SK-N-DZ (cell line): ENCODE measurements around the gene N4BP2.

Source experiments
- DNase-seq: peaks from one replicate; pipeline ENCODE4 v3.0.0-alpha.2; 2015; ENCODE audit warnings: low spot score

Gene N4BP2

DNA sequence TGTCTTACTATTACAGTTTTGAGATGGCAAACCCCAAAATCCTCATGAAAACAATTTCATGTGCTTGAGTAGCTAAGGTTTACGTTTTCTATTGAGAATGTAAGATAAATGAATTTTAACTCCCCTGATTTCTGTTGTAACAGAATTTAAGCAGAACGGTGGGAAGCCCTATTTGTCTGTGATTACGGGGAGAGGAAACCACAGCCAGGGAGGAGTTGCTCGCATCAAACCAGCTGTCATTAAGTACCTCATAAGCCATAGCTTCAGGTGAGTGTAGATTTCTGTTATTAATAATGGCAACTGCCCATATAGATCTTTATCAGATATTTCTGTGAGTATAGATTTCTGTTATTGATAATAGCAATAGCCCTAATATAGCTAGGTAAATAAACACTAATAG is 96.0 kb downstream of the N4BP2 start:
- no peak for DNase-seq

DNA sequence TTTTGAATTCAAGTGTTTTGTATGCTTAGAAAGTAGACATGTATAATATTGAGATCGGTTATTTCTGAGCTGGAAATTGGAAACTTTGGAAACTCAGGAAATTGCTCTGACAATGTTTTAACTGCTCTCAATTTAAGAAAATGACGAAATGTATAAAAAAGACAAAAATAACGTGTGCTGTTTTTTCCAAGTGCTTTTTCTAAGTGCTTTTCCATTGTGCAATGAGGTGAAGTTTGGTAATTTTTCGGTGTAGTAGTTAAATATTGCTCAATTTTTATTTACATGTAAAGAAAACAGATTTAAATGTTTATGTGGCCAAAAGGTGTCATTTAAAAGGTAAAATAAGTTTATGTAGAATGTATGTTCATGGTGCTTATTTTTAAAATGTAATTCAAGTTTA is 100.8 kb downstream of the N4BP2 start:
- DNase-seq, result no peak

DNA sequence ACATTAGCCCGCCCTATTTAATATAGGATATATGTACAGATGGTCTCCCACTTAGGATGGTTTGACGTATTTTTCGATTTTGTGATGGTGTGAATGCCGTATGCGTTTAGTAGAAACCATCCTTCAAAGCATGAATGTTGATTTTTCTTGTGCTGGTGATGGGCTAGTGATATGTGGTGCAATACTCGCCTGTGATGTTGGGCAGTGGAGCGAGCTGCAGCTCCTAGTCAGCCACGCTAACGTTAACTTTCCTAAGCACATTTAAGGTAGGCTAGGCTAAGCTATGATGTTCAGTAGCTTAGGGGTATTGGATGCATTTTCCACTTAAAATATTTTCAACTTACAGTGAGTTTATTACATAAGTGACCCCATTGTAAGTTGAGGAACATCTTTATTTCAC is 103.6 kb downstream of the N4BP2 start:
- no peak for DNase-seq

DNA sequence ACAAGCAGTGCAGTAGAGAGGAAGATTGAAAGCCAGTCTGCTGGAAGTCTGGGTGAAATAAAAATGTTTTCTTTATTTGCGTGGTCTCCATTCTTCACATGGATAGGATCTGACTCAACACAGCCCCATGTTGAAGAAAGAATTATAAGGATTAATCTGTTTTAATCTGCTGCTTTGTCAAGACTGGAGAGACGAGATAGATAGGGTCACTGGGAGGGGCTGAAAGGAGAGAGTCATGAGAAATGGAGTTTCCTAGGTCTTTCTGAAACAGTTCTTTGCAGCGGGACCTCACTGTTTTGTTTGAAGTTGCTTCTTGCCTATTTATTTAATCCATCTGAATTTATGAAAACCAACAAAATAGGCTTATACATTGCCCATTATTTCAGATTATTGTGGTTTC is 107.8 kb downstream of the N4BP2 start:
- DNase-seq, result no peak

DNA sequence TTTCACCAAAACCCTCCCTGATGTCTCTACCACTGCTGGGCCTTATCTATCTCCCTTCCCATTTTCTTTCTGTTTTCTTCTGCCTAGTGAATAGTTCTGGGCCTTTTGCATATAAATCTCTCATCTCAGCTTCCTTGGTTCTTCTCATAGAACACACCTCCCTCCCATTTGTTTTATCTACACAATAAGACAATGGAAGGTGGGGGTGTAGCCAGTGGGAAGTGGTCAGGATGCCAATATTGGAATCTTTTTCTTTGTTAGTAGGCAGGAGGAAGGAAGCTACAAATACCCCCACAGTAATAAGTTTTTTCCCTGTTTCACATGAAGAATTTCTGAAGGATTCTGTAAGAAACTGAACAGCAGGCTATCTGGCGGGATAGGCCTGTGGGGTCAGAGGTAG is 109.3 kb downstream of the N4BP2 start:
- no peak for DNase-seq

DNA sequence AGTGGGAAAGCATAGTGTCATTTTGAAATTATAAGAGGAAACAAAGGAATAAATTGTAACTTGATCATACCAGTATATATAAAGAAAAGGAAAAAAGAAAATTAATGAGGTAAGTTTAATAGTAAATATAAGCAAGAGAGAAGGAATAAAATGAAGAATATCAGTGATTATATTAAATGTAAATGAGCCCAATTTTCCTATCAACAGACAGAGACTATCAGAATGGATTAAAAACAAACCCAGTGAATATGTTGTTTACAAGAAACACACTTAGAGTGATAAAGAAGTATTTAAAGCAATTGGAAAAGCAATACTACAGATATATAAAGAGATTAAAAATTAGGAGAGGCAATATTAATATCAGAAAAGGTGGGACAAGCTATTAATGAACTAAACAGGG is 111.4 kb downstream of the N4BP2 start:
- DNase-seq, result no peak

DNA sequence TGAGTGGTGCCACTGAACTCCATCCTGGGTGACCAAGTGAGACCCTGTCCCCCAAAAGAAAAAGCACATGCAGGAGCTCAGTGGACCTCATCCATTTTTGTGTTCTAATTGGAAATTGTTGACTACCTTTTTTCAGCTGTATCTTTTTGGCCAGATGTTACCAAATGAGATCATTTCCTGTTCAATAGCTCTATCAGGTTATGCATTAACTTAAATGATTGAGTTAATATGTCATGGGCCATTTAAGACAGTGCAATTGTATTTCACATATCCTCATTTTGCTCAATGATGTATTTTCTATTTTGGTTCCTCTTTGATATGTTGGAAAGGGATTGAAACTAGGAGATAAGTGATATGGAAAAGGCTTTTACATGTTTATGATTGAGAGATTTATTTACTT is 113.9 kb downstream of the N4BP2 start:
- no peak for DNase-seq

DNA sequence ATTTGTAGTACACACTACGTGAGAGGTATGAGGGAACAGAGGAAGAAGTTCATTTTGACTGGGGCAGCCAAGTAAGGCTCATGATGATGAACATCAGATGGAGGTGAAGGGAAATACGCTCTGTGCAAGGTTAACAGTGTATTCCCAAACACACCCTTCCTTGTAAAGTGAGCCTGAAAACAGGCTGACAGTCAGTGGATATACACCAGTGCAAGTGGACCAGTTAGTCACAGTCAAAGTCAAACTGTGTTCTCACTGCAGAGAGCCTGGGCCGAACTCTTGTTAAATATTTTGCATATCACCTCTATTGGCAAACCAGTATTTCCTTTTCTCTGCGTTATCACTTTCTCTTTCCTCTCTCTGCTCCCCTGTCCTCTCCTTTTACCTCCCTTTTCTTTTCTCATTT is 116.8 kb downstream of the N4BP2 start:
- no peak for DNase-seq

DNA sequence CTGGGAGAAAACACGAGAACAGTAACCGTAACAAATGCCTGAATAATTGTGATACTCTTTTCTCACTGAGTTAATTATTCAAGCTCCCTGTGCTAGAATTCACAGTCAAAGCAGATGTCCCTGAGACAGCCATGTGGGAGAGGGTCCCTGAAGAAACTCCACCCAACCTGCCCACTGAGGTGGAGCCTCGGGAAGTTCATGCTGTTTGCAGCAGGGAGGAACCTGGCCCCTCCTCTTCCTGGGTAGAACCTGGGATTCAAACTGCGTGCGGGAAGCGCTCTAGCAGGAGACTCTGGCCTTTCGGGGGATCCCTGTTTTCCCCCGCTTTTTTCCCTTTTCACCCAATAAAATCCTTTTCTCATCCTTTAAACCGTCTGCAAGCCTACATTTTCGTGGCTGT is 120.0 kb downstream of the N4BP2 start:
- no peak for DNase-seq

DNA sequence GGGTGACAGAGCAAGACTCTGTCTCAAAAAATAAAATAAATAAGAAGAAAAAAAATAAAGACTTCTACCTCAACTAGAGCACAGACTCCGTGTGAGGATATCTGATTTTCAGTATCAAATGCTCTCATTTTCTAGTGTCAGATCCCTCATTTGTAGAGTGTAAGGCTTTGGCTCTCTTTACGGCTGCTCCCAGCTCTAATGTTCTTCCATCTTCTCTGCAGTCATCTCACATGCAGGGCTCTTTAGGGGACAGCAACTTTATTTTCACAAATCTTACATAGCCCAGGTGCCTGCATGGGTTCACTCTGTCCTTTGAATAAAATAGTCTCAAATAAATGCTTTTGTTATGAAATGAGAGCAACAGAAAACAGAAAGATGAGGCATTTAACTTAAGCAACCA is 120.9 kb downstream of the N4BP2 start:
- no peak for DNase-seq

DNA sequence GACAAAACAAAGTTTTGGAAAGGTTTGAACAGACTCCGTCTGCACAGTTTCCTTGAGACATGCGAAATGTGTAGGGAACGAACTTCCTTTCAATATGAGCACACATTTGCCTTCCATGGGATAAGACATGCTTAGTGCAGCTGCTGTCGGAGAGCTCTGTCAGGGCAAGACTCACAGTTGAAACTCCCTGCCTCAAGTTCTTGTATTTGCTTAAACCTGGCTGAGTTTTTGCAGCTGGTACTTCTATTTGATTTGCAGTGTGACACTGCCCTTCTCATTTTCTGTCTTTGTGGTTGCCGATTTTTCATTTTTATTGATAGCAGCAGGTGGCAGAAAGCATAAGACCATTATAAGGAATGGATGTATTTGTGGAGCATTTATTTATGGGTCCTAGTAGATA is 122.0 kb downstream of the N4BP2 start:
- no peak for DNase-seq

DNA sequence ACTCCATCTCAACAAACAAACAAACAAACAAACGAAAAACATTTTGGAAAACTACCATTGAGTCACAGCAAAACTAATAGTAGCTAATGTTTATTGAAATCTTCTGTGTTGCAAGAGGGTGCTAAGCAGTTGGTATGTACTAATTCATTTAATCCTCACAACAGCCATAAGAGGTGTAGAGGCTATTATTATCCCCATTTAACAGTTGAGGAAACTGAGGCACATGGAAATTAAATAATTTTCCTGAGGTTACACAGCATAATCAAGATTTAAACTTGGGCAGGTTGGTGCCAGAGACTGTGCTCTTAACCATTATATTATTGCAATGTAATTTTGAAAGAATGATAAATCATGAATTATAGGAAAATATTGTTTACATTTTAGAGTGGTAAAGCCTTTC is 122.7 kb downstream of the N4BP2 start:
- DNase-seq, result no peak

DNA sequence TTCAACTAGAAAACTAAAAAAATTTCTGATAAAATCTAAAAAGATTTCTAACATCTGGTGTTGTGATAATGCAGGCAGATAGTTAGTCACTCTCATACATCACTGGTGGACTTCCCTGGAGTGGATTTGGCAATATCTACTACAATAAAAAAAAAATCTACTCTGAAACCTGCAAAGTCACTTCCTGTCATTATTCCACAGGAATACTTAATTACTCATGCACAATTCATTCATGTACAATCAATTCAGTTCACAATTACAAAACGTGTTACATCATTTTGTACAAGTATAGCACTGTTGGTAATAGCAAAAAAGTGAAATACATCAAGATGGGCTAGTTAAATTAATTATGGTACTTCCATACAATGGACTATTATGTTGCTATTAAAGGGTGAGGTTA is 123.7 kb downstream of the N4BP2 start:
- DNase-seq, result no peak

DNA sequence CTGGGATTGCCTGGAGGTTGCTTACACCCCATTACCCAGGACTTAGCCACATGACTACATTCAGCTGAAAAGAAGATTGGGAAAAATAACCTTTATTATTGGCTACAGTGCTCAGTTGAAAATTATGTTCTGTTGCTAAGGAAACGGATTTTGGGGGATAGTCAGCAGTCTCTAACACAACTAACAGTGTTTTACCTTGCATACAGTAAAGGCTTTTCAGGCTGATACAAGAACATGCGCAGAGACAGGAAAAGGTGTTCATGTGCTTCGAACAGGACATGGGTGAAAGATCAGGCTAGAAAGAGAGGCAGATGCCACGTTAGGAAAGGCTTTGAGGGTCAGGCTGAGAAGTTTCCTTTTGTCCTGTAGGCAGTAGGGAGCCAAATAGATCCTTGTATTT is 125.4 kb downstream of the N4BP2 start:
- DNase-seq, result no peak

DNA sequence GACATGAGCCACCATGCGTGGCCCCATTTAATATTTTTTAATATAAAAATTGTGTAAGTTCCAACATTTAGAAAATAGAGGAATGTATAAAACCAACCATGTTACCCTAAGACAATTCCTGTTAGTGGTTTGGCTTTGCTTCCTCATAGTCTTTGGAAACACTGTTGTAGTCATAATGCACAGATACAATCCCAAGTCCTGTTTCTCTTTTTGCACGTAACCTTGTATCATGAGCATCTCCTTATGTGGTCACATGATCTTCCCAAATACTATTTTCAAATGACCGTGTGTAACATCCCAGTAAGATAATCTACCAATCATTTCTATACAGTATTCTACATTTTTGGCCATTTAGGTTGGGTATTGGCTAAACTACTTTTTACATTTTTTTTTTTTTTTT is 126.3 kb downstream of the N4BP2 start:
- DNase-seq, result no peak

DNA sequence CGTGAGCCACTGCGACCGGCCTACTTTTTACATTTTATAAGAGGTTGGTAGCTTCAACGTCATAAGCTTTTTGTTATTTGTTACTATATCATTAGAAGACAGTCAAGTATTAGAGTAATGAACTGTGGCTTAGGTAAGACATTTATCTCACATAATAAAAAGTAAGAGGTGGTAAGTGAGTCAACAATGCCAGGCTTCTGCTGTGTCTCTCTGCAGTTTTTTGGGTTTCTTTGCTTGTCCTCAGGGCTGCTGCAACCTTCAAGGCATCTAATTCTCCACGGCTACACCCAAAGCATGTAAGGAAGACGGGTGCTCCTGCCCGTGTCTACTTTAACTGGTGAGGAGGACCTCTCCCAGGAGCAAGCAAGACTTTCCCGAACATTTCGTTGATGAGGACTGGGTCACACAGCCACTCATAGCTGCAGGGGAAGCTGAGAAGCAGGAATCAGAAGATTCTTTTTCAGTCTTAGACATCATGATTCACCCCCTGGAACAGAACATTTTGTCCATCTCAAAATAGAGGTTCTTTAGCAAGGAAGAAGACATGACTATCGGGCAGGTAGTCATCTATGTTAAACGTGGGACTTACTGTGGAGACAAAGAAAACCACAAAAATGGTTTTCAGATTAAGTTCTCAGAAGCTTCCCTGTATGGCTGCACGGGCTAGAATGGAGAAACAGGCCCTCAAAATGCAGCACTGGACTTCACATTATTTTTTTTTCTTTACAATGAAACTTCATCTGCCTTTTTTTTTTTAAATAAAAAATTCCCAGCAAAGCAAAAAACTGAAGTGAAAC is 127.2 kb downstream of the N4BP2 start:
- DNase-seq, result no peak

DNA sequence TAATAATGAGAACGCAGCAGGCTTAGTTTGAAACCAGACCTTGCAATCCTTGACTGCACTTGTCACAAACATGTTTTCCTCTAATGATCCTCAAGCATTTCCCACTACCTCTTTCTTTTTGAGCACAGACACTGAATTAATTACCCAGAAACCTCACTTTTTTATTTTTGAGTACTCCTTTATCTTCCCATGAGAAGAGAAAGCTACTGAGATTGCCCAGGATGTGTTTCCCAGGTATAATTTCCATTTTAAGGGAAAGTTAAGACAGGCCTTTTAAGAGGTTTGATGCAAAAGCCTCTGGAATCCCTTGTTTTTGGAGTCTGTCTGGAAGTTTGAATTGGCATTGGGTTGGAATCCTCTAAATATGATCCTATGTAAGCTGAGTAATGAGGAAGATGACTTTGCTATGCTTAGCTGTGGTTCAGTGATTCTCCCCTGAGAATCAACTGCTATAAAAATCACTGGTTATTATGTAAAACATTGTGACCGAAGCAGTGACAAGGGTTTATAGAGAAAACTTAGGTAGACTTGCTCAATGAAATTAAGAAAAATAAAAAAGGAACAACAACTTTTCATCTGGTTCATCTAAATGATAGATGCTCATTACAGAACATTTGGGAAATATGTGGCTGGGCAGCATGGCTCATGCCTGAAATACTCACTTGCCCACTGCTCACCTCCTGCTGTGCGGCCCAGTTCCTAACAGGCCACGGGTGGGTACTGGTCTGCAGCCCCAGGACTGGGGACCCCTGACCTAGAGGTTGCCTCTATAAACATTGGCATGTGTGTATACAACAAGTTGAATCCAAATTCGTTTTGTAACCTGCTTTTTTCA is 129.4 kb downstream of the N4BP2 start:
- no peak for DNase-seq

DNA sequence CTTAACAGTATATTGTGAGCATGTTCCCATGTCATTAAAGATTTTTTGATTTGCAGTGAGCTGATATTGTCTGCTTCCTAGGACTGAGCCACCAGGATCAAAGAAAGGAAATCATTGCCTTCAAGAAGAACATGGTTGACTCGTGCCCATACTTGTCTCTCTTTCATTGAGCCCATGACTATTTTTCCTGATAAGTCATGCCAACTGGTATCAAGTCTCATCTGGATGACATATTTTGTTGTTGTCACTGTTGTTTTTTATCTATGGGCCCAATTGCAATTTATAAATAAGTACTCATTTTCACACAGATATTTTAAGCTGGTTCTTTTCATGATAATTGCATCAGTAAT is 130.0 kb downstream of the N4BP2 start:
- no peak for DNase-seq

DNA sequence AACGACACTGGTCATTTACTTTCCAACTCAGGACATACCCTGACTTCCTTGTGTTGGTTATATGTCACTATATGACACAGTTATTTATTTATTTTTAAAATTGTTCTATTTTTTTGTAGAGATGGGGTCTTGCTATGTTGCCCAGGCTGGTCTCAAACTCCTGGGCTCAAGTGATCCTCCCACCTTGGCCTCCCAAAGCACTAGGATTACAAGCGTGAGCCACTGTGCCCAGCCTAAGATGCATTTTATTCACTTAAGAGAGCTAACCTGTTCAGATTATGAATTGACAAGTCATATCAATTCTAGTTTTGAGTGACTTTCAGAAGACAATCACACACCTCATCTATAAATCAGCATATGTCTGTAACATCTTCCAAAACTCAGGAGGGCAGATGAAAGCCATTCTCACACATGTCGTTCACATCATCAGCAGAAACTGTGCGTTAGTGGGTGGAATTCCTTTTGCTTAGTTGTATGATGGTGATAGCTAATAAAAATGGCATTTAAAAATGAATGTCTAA is 130.8 kb downstream of the N4BP2 start:
- no peak for DNase-seq

DNA sequence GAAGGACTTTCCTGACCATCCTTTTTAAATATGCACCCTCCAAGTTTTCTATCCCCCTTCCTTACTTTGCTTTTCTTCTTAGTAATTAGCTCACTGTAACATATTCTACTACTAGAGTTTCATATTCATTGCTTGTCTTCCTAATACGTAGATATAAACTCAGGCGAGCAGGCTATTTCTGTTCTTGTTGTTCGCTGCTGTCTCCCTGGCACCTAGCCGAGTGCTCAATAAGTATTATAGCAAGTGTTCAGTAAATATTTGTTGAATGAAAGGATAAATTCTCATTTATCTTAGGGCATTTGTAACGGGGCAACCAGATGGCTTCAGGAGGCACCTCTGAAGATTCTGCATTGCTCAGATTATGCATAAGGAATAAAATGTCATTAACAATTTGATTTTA is 133.4 kb downstream of the N4BP2 start:
- no peak for DNase-seq

DNA sequence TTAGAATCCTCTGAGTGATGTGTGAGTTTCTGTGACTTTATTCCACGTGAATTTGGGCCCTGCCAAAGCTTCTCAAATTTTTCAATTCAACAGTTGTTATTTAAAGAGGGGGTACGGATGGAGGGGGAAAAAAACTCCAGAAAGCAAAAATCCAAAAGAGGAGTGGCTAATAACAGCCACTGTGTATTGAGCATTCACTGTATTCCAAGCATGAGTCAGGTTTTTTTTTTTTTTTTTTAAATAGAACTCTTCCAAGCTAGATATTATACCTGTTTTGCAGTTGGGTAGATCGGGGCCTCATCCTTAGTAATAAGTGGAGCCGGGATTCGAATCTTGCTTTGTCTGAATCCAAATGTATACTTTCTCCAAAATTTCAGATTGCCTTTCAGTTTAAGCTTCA is 133.8 kb downstream of the N4BP2 start:
- no peak for DNase-seq

DNA sequence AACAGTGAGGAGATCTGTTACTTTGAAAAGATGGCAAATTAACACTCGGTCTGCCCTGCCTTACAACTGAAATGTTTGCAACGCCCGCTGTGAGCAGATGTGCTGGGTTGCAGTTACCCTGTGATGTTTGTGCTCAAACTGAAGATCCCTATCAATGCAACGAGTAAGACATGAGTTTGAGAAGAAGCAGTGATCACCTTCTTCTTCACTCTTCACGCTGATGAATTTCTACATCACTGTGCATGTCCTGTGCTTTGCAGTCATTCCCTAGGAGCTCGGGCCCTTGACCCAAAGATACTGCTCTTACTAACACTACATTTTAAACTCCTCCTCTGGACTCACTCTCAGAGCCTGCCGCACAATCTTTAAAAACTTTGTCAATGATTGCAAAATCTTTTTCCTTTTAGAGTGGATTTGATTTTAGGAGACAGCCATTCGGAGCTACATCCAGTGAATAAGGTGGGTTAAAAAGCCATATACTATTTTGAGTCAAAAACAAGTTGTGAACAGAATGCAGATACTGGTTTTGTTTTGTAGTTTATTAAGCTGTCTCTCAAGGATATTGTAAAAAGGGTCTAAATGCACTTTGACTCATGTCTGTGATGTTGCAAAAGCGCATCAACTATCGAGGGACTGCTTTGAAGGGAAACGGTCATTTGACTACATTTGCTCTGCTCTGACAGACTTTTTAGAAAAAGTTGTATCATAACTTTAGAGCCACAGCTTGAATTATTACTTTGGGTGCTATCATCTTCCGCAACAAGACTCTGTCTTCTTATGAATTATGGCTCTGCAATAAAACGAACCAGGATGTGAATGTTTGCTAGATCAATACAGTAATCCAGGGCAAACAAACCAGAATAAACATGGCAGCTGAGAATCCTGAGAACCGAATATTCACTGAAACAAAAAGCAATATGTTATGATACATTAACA is 134.5 kb downstream of the N4BP2 start:
- no peak for DNase-seq
